PC-9 (cell line): ENCODE data around the gene DUSP2.
A peak's percentile ranks its signal among the peaks of the same experiment; 100 is the strongest.

Experiments
- CTCF ChIP-seq: fragments of 200-600 bp; sonication (generic); conservative IDR thresholded peaks from 2 replicates; pipeline ENCODE4 v1.6.1; 2017; ENCODE audit warnings: mixed run types, antibody characterized with exemption, mild to moderate bottlenecking, moderate library complexity
- EZH2 ChIP-seq: fragments of 200-600 bp; sonication (generic); IDR thresholded peaks from 2 replicates; pipeline ENCODE4 v1.8.0; 2017; ENCODE audit warnings: antibody characterized with exemption, low read depth

- peak; percentile 62 for TF ChIP-seq CTCF
- no peak for TF ChIP-seq EZH2
Observed at GRCh38 chr2:96116879-96117533, 28.2 kb downstream of the DUSP2 start.
